H1 (cell line): ENCODE results near the gene GCNA. TPM values are rescaled to one million over a fixed set of nuclear protein-coding genes. Genes with fewer than 3 reads are reported as not detected.

Experiments used
- CTCF ChIA-PET: fragments of 300-600 bp; sonication (Branson Sonifier 250); formaldehyde crosslinking; loops from one replicate; lab custom pipeline; 2021; ENCODE audit not compliant: partially characterized antibody; lab: Charles Lee
- POLR2A ChIA-PET: fragments of 300-600 bp; sonication (Branson Sonifier 250); formaldehyde crosslinking; loops from one replicate; lab custom pipeline; 2021; ENCODE audit warnings: inconsistent platforms; ENCODE audit not compliant: partially characterized antibody; lab: Charles Lee
- DNase-seq, 2 experiments: peaks; one replicate each; pipeline versions ENCODE4 v3.0.0 to v3.0.0-alpha.2; 2010 to 2022; ENCODE audit warnings: low spot score in 2 of 2, low read depth in 1 of 2, mixed read lengths in 1 of 2
- FAIRE-seq: peaks from 2 replicates; lab custom pipeline; 2011; peaks lifted over from hg19 to GRCh38; lab: Jason Lieb, UNC
- H2AFZ ChIP-seq: 2 replicates; pipeline ENCODE4 v1.8.1; 2012; ENCODE audit warnings: low read length, inconsistent platforms
- H2AK5ac ChIP-seq: 2 replicates; pipeline ENCODE4 v1.6.1; 2013; ENCODE audit warnings: low read depth, low read length
- H2BK120ac ChIP-seq: replicated peaks from 2 replicates; pipeline ENCODE3; 2013; ENCODE audit warnings: low read depth, low read length, inconsistent platforms
- H2BK12ac ChIP-seq: 2 replicates; pipeline ENCODE4 v1.6.1; 2013; ENCODE audit warnings: low read depth, low read length
- H2BK15ac ChIP-seq: 2 replicates; pipeline ENCODE4 v1.6.1; 2013; ENCODE audit warnings: low read length
- H2BK20ac ChIP-seq: 2 replicates; pipeline ENCODE4 v1.6.1; 2013; ENCODE audit warnings: low read length
- H2BK5ac ChIP-seq: 2 replicates; pipeline ENCODE4 v1.6.1; 2013; ENCODE audit warnings: low read depth, low read length
- H3K14ac ChIP-seq: 2 replicates; pipeline ENCODE4 v1.6.1; 2013; ENCODE audit warnings: inconsistent platforms; ENCODE audit not compliant: insufficient read length
- H3K18ac ChIP-seq: 2 replicates; pipeline ENCODE4 v1.6.1; 2013; ENCODE audit warnings: low read length; ENCODE audit errors: extremely low read depth
- H3K23ac ChIP-seq: 2 replicates; pipeline ENCODE4 v1.6.1; 2013; ENCODE audit warnings: inconsistent platforms; ENCODE audit not compliant: insufficient read length
- H3K23me2 ChIP-seq: 2 replicates; pipeline ENCODE4 v1.6.1; 2013; ENCODE audit warnings: low read depth, low read length
- H3K27ac ChIP-seq: 2 replicates; pipeline ENCODE4 v1.6.1; 2011; ENCODE audit warnings: low read depth, low read length, inconsistent platforms
- H3K27me3 ChIP-seq, 4 experiments: replicated peaks in 1 of 4; 1 replicate in 1 of 4; 2 replicates in 3 of 4; pipeline versions ENCODE4 v1.6.1 to v1.8.1; 2011 to 2013; ENCODE audit warnings: low read length in 3 of 4, mild to moderate bottlenecking in 3 of 4, inconsistent platforms in 2 of 4, mixed read lengths in 2 of 4, moderate library complexity in 1 of 4; ENCODE audit not compliant: control insufficient read depth in 3 of 4, insufficient read depth in 3 of 4; ENCODE audit errors: extremely low read depth in 1 of 4
- H3K36me3 ChIP-seq, 4 experiments: 2 replicates each; pipeline versions ENCODE4 v1.6.1 to v1.8.1; 2011 to 2013; ENCODE audit warnings: mild to moderate bottlenecking in 4 of 4, low read length in 3 of 4, moderate library complexity in 2 of 4, control low read depth in 1 of 4, inconsistent platforms in 1 of 4; ENCODE audit not compliant: insufficient read depth in 4 of 4, control insufficient read depth in 2 of 4
- H3K4ac ChIP-seq: replicated peaks from 2 replicates; pipeline ENCODE3; 2013; ENCODE audit warnings: low read length, low read depth, mixed read lengths, inconsistent platforms; ENCODE audit not compliant: insufficient read length
- H3K4me1 ChIP-seq, 4 experiments: replicated peaks in 1 of 4; 1 replicate in 1 of 4; 2 replicates in 3 of 4; pipeline versions ENCODE4 v1.6.1 to v1.8.1; 2011 to 2013; ENCODE audit warnings: low read length in 3 of 4, inconsistent platforms in 2 of 4, mixed read lengths in 1 of 4; ENCODE audit not compliant: insufficient read depth in 4 of 4, control insufficient read depth in 3 of 4
- H3K4me2 ChIP-seq, 2 experiments: 2 replicates each; pipeline versions ENCODE4 v1.6.1 to v1.8.1; 2011 to 2013; ENCODE audit warnings: low read depth in 2 of 2, low read length in 2 of 2, control low read depth in 1 of 2, inconsistent platforms in 1 of 2, mild to moderate bottlenecking in 1 of 2; ENCODE audit not compliant: insufficient read depth in 1 of 2
- H3K4me3 ChIP-seq, 4 experiments: fragments of 200-600, 300-600 bp in 1 of 4; sonication (generic), shearing (Covaris generic), sonication (Bioruptor Twin) in 1 of 4; 2 replicates each; pipeline versions ENCODE4 v1.5.1 to v1.8.1; 2011 to 2016; ENCODE audit warnings: low read length in 4 of 4, low read depth in 3 of 4, control low read depth in 2 of 4, inconsistent platforms in 2 of 4, mild to moderate bottlenecking in 2 of 4, mixed read lengths in 1 of 4, moderate library complexity in 1 of 4; ENCODE audit not compliant: insufficient read depth in 2 of 4; ENCODE audit errors: extremely low read depth in 1 of 4
- H3K56ac ChIP-seq: replicated peaks from 2 replicates; pipeline ENCODE3; 2013; ENCODE audit warnings: low read depth, mild to moderate bottlenecking, mixed read lengths, low read length, inconsistent platforms; ENCODE audit not compliant: insufficient read length
- H3K79me1 ChIP-seq: 2 replicates; pipeline ENCODE4 v1.6.1; 2013; ENCODE audit warnings: low read depth, low read length, control low read depth
- H3K79me2 ChIP-seq, 2 experiments: 2 replicates each; pipeline versions ENCODE4 v1.6.1 to v1.8.1; 2012 to 2013; ENCODE audit warnings: low read length in 2 of 2, mild to moderate bottlenecking in 2 of 2, inconsistent platforms in 1 of 2; ENCODE audit not compliant: insufficient read depth in 2 of 2, control insufficient read depth in 1 of 2
- H3K9ac ChIP-seq, 4 experiments: replicated peaks in 1 of 4; 1 replicate in 1 of 4; 2 replicates in 3 of 4; pipeline versions ENCODE4 v1.6.1 to v1.8.1; 2011 to 2013; ENCODE audit warnings: low read depth in 3 of 4, low read length in 3 of 4, control low read depth in 2 of 4, mild to moderate bottlenecking in 2 of 4, moderate library complexity in 2 of 4, inconsistent platforms in 1 of 4; ENCODE audit errors: extremely low read depth in 1 of 4
- H3K9me3 ChIP-seq, 2 experiments: 2 replicates each; pipeline versions ENCODE4 v1.6.1 to v1.8.1; 2012 to 2013; ENCODE audit warnings: mild to moderate bottlenecking in 2 of 2, moderate library complexity in 2 of 2, control low read depth in 1 of 2, inconsistent platforms in 1 of 2, low read depth in 1 of 2, low read length in 1 of 2, mixed read lengths in 1 of 2; ENCODE audit not compliant: insufficient read depth in 2 of 2
- H4K20me1 ChIP-seq, 2 experiments: replicated peaks in 1 of 2; 2 replicates each; pipeline versions ENCODE3 to v1.8.1; 2011 to 2013; ENCODE audit warnings: inconsistent platforms in 2 of 2, low read length in 2 of 2, mild to moderate bottlenecking in 1 of 2; ENCODE audit not compliant: insufficient read depth in 2 of 2, control insufficient read depth in 1 of 2
- H4K5ac ChIP-seq: 2 replicates; pipeline ENCODE4 v1.6.1; 2013; ENCODE audit warnings: low read length, low read depth, mixed read lengths, inconsistent platforms; ENCODE audit not compliant: insufficient read length
- H4K8ac ChIP-seq: 2 replicates; pipeline ENCODE4 v1.8.0; 2013; ENCODE audit warnings: mild to moderate bottlenecking, moderate library complexity, low read length, inconsistent platforms; ENCODE audit not compliant: insufficient read depth; ENCODE audit errors: extremely low read depth
- H4K91ac ChIP-seq: replicated peaks from 2 replicates; pipeline ENCODE3; 2013; ENCODE audit warnings: low read length, mixed read lengths, inconsistent platforms; ENCODE audit not compliant: insufficient read length
- CBX8 ChIP-seq: fragments of 300-800, 300-1000 bp; sonication (generic); IDR thresholded peaks from 2 replicates; pipeline ENCODE4 v1.7.1; 2016; ENCODE audit warnings: low read depth, low read length, borderline replicate concordance
- CTBP2 ChIP-seq: IDR thresholded peaks from 2 replicates; pipeline ENCODE4 v1.7.0; 2011; ENCODE audit warnings: borderline replicate concordance, mild to moderate bottlenecking, moderate library complexity, mixed read lengths, low read length; ENCODE audit not compliant: insufficient read depth, insufficient read length
- SP2 ChIP-seq: IDR thresholded peaks from 2 replicates; pipeline ENCODE4 v1.6.1; 2012; ENCODE audit warnings: mild to moderate bottlenecking, low read length, inconsistent platforms
- WGBS, 2 experiments: shearing (Covaris generic) in 1 of 2; methylation state at CpG; one replicate each; pipeline versions ENCODE4 v1.1.6 to v1.1.7; 2013 to 2015; ENCODE audit warnings: low lambda C conversion rate in 2 of 2, mixed read lengths in 2 of 2, inconsistent platforms in 1 of 2, low coverage in 1 of 2, missing lambda C conversion rate in 1 of 2; ENCODE audit not compliant: insufficient replicate concordance in 2 of 2, insufficient coverage in 1 of 2, insufficient read length in 1 of 2; ENCODE audit errors: extremely low coverage in 1 of 2, missing lambda C conversion rate in 1 of 2; 5-methylcytosine and 5-hydroxymethylcytosine counted together
- polyA plus RNA-seq, 7 experiments: library from polyadenylated mRNA; depleted of rRNA in 3 of 7; stranded (reverse) in 5 of 7; unstranded in 2 of 7; fragments of >200 nt in 5 of 7; fragments of 200-250 nt in 2 of 7; gene quantifications; 1 replicate in 5 of 7; 2 replicates in 1 of 7; 4 replicates in 1 of 7; pipeline versions ENCODE4 v1.2.1 to v1.2.3, GENCODE V29; 2011 to 2013; ENCODE audit warnings: missing spikeins in 2 of 7, mixed read lengths in 2 of 7
- total RNA-seq: library from RNA; stranded (reverse); fragmentation: NEBNext Ultra II Directional; extraction: Animal tissue kit (Norgen Biotek cat#: 25700); gene quantifications from 2 replicates; pipeline ENCODE4 v1.2.1, GENCODE V29; 2021

GCNA gene
- total and polyA plus RNA-seq, 2 of the 8 experiments (the other 6 are each of a cell fraction or from before 2014, with no cell fraction given) = 0.41 to 0.95 TPM

GRCh38 chrX:71533516-71533850 is 44.8 kb upstream of the GCNA start:
- Histone ChIP-seq H3K4me2 (peak overlapping the region; percentile 74 to 94), H2AFZ (no peak overlapping the region), H3K9me3 (no peaks in the 10 kb centered on the region), H3K79me1 (no peaks in the 10 kb centered on the region), H3K27ac (peak overlapping the region; percentile 97), H3K4ac (no peak overlapping the region), H3K23me2 (peaks cover 3% of the 10 kb centered on the region), H3K18ac (no peak overlapping the region), H3K36me3 (peaks cover 0 to 15% (median 1%) of the 10 kb centered on the region in 4 experiments; a peak in 2 of 8 replicates), H3K9ac (peak overlapping the region; percentile 88 to 99 (median 94)), H3K79me2 (peaks cover 36 to 56% of the 10 kb centered on the region in 2 experiments), H4K91ac (peak overlapping the region; percentile 34), H3K4me1 (peaks cover 0 to 4% (median 2%) of the 10 kb centered on the region in 4 experiments; a peak in 3 of 7 replicates), H2BK20ac (no peak overlapping the region), H4K20me1 (peaks cover 12 to 13% of the 10 kb centered on the region in 2 experiments), H4K8ac (peak overlapping the region; percentile 96; the same call in 1 of the 2 replicates), H2BK15ac (no peak overlapping the region), H3K4me3 (peak overlapping the region; percentile 65 to 99 (median 95)), H2AK5ac (0 out of 2 replicates have a peak overlapping the region, but pooled peaks have one; percentile 53), H4K5ac (peak overlapping the region; percentile 95), H2BK5ac (peak overlapping the region; percentile 95), H3K27me3 (no peaks in the 10 kb centered on the region), H3K23ac (no peak overlapping the region), H2BK12ac (peak overlapping the region; percentile 96; the same call in 1 of the 2 replicates), H2BK120ac (no peak overlapping the region), H3K56ac (peak overlapping the region; percentile 8)
- POLR2A ChIA-PET = interaction anchor here (0.8 to 4.4 kb wide), 18 partner anchors 8 to 425 kb away, joined by 3 to 60 read pairs (median 4); partner anchors contain the start of gene TAF1
- DNase-seq (no peak), FAIRE-seq (no peak)
- WGBS, 2 experiments = 0% methylated on average over 8 of the region's 12 CpGs; no CpG with 5 or more reads in 1 of the 2 experiments
- CTCF ChIA-PET = no interaction called here
- TF ChIP-seq CTBP2 = no peak
- no peak for TF ChIP-seq CBX8
- no peak for TF ChIP-seq SP2
- TF ChIP-seq, all 59 proteins: peak for 0
- no peak overlapping the region for H3K14ac ChIP-seq
